Stomach (tissue), 9 donors: Measurements from ENCODE around the gene GPR143. TPM values are rescaled to one million over a fixed set of nuclear protein-coding genes. Genes with fewer than 3 reads are reported as not detected.

Experiments
- DNase-seq, 2 donors: peaks; one replicate each; pipeline versions ENCODE4 v3.0.0 to v3.0.0-alpha.2; 2013 to 2019
- H3K27ac ChIP-seq, 5 donors: fragments of 200-600 bp in 4 of 5; sonication (generic) in 4 of 5; one replicate each; pipeline ENCODE4 v1.5.1; 2013 to 2019; ENCODE audit warnings: mild to moderate bottlenecking in 1 of 5, moderate library complexity in 1 of 5
- H3K27me3 ChIP-seq, 3 donors: fragments of 200-600 bp; sonication (generic); one replicate each; pipeline ENCODE4 v1.5.1; 2017 to 2019; ENCODE audit warnings: mixed run types in 1 of 3
- H3K36me3 ChIP-seq, 4 donors: fragments of 200-600 bp; sonication (generic); 1 replicate in 3 of 4; 2 replicates in 1 of 4; pipeline ENCODE4 v1.5.1; 2016 to 2019
- H3K4me1 ChIP-seq, 4 donors: fragments of 200-600 bp; sonication (generic); one replicate each; pipeline ENCODE4 v1.5.1; 2016 to 2019
- H3K4me3 ChIP-seq, 4 donors: fragments of 200-600 bp; sonication (generic) in 3 of 4; one replicate each; pipeline ENCODE4 v1.5.1; 2016 to 2019; ENCODE audit warnings: mild to moderate bottlenecking in 1 of 4
- H3K9me3 ChIP-seq, 4 donors: fragments of 200-600 bp; sonication (generic); one replicate each; pipeline ENCODE4 v1.5.1; 2016 to 2019
- EP300 ChIP-seq: sonication (generic); formaldehyde crosslinking; IDR thresholded peaks from one replicate; pipeline ENCODE4 v1.6.1; 2017; ENCODE audit warnings: antibody characterized with exemption
- POLR2A ChIP-seq, 4 donors: fragments of 450-650 bp; IDR thresholded peaks; one replicate each; pipeline ENCODE4 v1.6.1; 2016; ENCODE audit warnings: antibody characterized with exemption in 4 of 4, control low read depth in 2 of 4, mild to moderate bottlenecking in 1 of 4, moderate library complexity in 1 of 4
- POLR2AphosphoS5 ChIP-seq, 3 donors: sonication (generic); formaldehyde crosslinking; IDR thresholded peaks; one replicate each; pipeline ENCODE4 v1.6.1; 2016; ENCODE audit warnings: antibody characterized with exemption in 3 of 3
- WGBS, 5 donors: extraction: QIAGEN DNeasy Blood & Tissue Kit in 3 of 5; methylation state at CpG; one replicate each; pipeline versions ENCODE4 v1.1.5 to v1.1.7; 2013 to 2018; 5-methylcytosine and 5-hydroxymethylcytosine counted together
- intact Hi-C: fragments of 100-400 bp; cut with DNase I; formaldehyde crosslinking; loops from one replicate; pipeline ENCODE4 v1.15.1; 2023; ENCODE audit warnings: low total_unique reads
- polyA plus RNA-seq, 3 donors: library from polyadenylated mRNA; stranded (reverse); fragments of 200-250 nt; gene quantifications; one replicate each; pipeline ENCODE4 v1.2.3, GENCODE V29; 2013
- total RNA-seq, 5 donors: library from RNA; depleted of rRNA; stranded (reverse); fragments of >200 nt; gene quantifications; one replicate each; pipeline versions ENCODE4 v1.1.0 to v1.2.3, GENCODE V29; 2014 to 2016
- TF ChIP-seq, protein P1 (sequence below), 7 experiments: fragments of 450-650 bp in 4 of 7; fragments of 200-600 bp in 3 of 7; sonication (generic) in 3 of 7; IDR thresholded peaks; one replicate each; pipeline ENCODE4 v1.5.1; 2016 to 2019; ENCODE audit warnings: antibody characterized with exemption in 7 of 7, control low read depth in 2 of 7, mild to moderate bottlenecking in 1 of 7
- donor health status: healthy with polysubstance abuse.
- donor health status: Bipolar disorder and iron deficiency.
- donor health status: healthy.

The GPR143 gene
- total and polyA plus RNA-seq, 8 donors = 0.46 to 2.3 (median 1.2) TPM; not detected in 4

DNA sequence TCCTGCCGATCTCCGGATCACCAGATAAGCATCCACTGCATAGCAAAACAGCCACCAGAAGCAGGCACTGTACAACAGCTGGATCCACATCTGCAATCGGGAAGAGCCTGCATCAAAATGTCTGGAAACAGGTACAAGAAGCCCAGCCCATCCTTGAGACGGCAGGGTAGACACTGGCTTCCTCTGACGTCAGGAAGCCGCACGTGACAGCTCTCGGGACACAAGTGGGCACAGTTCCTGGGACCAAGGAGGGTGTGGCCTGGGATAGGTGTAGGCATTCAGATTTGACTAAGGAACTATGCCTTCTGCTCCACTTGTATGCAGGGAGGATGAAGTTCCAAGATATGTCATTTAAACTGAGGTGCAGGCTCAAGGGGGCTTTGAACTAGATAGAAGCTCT, 6.3 kb downstream of the GPR143 start:
- intact Hi-C loops = no loop called here
- WGBS, 5 donors = 76 to 86% (median 79%) methylated on average over 8 of the region's 8 CpGs
- DNase-seq = no peak

GRCh38 chrX:9758021-9758638, 7.5 kb downstream of the GPR143 start:
- intact Hi-C loops = no loop called here
- Histone ChIP-seq H3K4me1 (no peaks in the 10 kb centered on the region), H3K9me3 (peaks cover 0 to 15% (median 5%) of the 10 kb centered on the region in 4 donors), H3K27ac (no peak overlapping the region), H3K4me3 (no peak overlapping the region), H3K36me3 (no peaks in the 10 kb centered on the region), H3K27me3 (no peaks in the 10 kb centered on the region)
- TF ChIP-seq, protein P1, sequence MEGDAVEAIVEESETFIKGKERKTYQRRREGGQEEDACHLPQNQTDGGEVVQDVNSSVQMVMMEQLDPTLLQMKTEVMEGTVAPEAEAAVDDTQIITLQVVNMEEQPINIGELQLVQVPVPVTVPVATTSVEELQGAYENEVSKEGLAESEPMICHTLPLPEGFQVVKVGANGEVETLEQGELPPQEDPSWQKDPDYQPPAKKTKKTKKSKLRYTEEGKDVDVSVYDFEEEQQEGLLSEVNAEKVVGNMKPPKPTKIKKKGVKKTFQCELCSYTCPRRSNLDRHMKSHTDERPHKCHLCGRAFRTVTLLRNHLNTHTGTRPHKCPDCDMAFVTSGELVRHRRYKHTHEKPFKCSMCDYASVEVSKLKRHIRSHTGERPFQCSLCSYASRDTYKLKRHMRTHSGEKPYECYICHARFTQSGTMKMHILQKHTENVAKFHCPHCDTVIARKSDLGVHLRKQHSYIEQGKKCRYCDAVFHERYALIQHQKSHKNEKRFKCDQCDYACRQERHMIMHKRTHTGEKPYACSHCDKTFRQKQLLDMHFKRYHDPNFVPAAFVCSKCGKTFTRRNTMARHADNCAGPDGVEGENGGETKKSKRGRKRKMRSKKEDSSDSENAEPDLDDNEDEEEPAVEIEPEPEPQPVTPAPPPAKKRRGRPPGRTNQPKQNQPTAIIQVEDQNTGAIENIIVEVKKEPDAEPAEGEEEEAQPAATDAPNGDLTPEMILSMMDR (IDR thresholded peaks at IDR 0.05) = no peak
- no peak for TF ChIP-seq EP300
- no peak for TF ChIP-seq POLR2AphosphoS5 (IDR thresholded peaks at IDR 0.05)
- TF ChIP-seq POLR2A (IDR thresholded peaks at IDR 0.05) = no peak
- WGBS, 5 donors = 20 to 41% (median 33%) methylated on average over 4 of the region's 4 CpGs
- DNase-seq = no peak

More for the DNA sequence above, 6.3 kb downstream of the GPR143 start:
- Histone ChIP-seq H3K4me3 (no peak overlapping the region), H3K36me3 (no peaks in the 10 kb centered on the region), H3K9me3 (peaks cover 0 to 15% (median 6%) of the 10 kb centered on the region in 4 donors), H3K27ac (no peak overlapping the region), H3K27me3 (peaks cover 0 to 3% (median 0%) of the 10 kb centered on the region in 3 donors), H3K4me1 (no peaks in the 10 kb centered on the region)
- TF ChIP-seq, protein P1 (IDR thresholded peaks at IDR 0.05) = no peak
- TF ChIP-seq POLR2A (IDR thresholded peaks at IDR 0.05) (no peak), EP300 (no peak), POLR2AphosphoS5 (IDR thresholded peaks at IDR 0.05) (no peak)

DNA sequence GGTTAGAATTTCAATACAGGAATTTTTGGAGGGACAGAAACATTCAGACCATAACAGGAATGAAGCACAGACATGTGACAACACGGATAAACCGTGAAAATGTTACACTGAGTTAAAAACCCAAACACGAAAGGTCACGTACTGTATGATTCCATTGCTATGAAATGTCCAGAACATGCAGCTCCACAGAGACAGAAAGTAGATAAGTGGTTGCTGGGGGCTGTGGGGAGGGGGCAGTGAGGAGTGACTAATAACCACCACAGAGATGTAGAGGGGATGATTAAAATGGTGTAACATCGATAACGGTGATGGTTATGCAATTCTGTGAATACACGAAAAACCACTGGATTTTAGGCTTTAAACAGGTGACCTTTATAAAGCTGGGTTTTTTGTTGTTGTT, 8.3 kb downstream of the GPR143 start:
- intact Hi-C loops = no loop called here
- Histone ChIP-seq H3K27ac (no peak overlapping the region), H3K9me3 (peaks cover 0 to 15% (median 5%) of the 10 kb centered on the region in 4 donors), H3K27me3 (no peaks in the 10 kb centered on the region), H3K4me3 (no peak overlapping the region), H3K4me1 (no peaks in the 10 kb centered on the region), H3K36me3 (no peaks in the 10 kb centered on the region)
- WGBS, 5 donors = 84 to 98% (median 93%) methylated on average over 7 of the region's 7 CpGs
- no peak for DNase-seq
- TF ChIP-seq EP300 (no peak), POLR2AphosphoS5 (IDR thresholded peaks at IDR 0.05) (no peak), POLR2A (IDR thresholded peaks at IDR 0.05) (no peak)
- TF ChIP-seq, protein P1 (IDR thresholded peaks at IDR 0.05) = no peak

GRCh38 chrX:9749146-9749692, 16.4 kb downstream of the GPR143 start:
- 60 to 66% (median 65%) methylated on average over 8 to 11 of the region's 11 CpGs for WGBS, 5 donors
- peaks cover 0 to 4% (median 0%) of the 10 kb centered on the region in 4 donors for H3K9me3 ChIP-seq
- TF ChIP-seq POLR2AphosphoS5 (IDR thresholded peaks at IDR 0.05) (no peak), POLR2A (IDR thresholded peaks at IDR 0.05) (no peak), EP300 (no peak)
- TF ChIP-seq, protein P1 (IDR thresholded peaks at IDR 0.05) = no peak
- DNase-seq = no peak
- H3K4me3 ChIP-seq = no peak overlapping the region
- H3K36me3 ChIP-seq = no peaks in the 10 kb centered on the region
- H3K27ac ChIP-seq = no peak overlapping the region
- H3K27me3 ChIP-seq = no peaks in the 10 kb centered on the region
- intact Hi-C loops = no loop called here
- H3K4me1 ChIP-seq = no peaks in the 10 kb centered on the region
